IPS-NIHi11 (cell line): ENCODE data around the gene SNX14.

Experiments used
- DNase-seq: peaks from one replicate; pipeline ENCODE4 v3.0.0; 2012; ENCODE audit warnings: mixed read lengths, low spot score

SNX14 gene

GRCh38 chr6:85464260-85464644 is 129.4 kb downstream of the SNX14 start:
- DNase-seq: no peak

- DNase-seq: no peak
Observed at GRCh38 chr6:85463621-85464259, 129.9 kb downstream of the SNX14 start.

GRCh38 chr6:85462673-85463072 is 131.0 kb downstream of the SNX14 start:
- DNase-seq: no peak

GRCh38 chr6:85461798-85462170 is 131.9 kb downstream of the SNX14 start:
- DNase-seq: no peak

GRCh38 chr6:85460921-85461797 is 132.5 kb downstream of the SNX14 start:
- DNase-seq: no peak

- no peak for DNase-seq
Observed at GRCh38 chr6:85460154-85460920, 133.3 kb downstream of the SNX14 start.

GRCh38 chr6:85459224-85459901 is 134.3 kb downstream of the SNX14 start:
- no peak for DNase-seq

- peak; percentile 40 for DNase-seq
Observed at GRCh38 chr6:85458782-85459181, 134.9 kb downstream of the SNX14 start.

GRCh38 chr6:85458184-85458583 is 135.5 kb downstream of the SNX14 start:
- no peak for DNase-seq

- DNase-seq: no peak
Observed at GRCh38 chr6:85456782-85457181, 136.9 kb downstream of the SNX14 start.
